IPS DF 6.9 (cell line): ENCODE results near the gene NRXN3.

Source experiments
- DNase-seq: peaks from one replicate; pipeline ENCODE4 v3.0.0-alpha.2; 2013; ENCODE audit warnings: low read depth, low spot score
- H3K27ac ChIP-seq: one replicate; pipeline ENCODE4 v1.5.1; 2013; ENCODE audit warnings: low read length, control low read depth
- H3K27me3 ChIP-seq: 2 replicates; pipeline ENCODE4 v1.6.1; 2013; ENCODE audit warnings: mild to moderate bottlenecking, low read length; ENCODE audit not compliant: control insufficient read depth, insufficient read depth
- H3K36me3 ChIP-seq: 2 replicates; pipeline ENCODE4 v1.6.1; 2013; ENCODE audit warnings: low read length; ENCODE audit not compliant: control insufficient read depth, insufficient read depth
- H3K4me1 ChIP-seq: 2 replicates; pipeline ENCODE4 v1.6.1; 2013; ENCODE audit warnings: low read length; ENCODE audit not compliant: control insufficient read depth, insufficient read depth
- H3K4me3 ChIP-seq: 2 replicates; pipeline ENCODE4 v1.5.1; 2013; ENCODE audit warnings: mild to moderate bottlenecking, low read length
- H3K9me3 ChIP-seq: 2 replicates; pipeline ENCODE4 v1.6.1; 2013; ENCODE audit warnings: low read length, inconsistent platforms; ENCODE audit not compliant: control insufficient read depth, insufficient read depth
- WGBS: extraction: QIAGEN DNeasy Blood & Tissue Kit; methylation state at CpG from one replicate; pipeline ENCODE4 v1.1.7; 2013; ENCODE audit warnings: mixed read lengths, missing lambda C conversion rate; ENCODE audit not compliant: insufficient read length, insufficient coverage; 5-methylcytosine and 5-hydroxymethylcytosine counted together

Gene NRXN3

DNA sequence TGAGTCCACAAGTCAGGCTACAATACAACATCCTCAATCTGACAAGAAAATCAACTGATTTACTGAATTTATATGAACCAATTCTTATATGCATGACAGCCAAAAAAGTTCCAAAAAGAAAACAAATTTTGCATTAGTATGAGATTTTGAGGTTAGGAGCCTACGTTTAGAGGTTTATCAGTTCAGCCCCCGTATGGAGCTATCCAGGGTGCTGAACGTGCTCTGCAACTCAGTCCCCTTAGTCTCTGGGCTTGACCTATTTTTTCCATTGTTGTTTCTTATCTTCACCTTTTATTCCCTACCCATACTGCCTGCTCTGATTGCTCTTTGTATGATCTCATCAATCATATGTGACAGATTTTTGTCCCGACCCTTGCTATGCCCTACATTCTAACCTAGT is 693.0 kb downstream of the NRXN3 start:
- Histone ChIP-seq H3K36me3 (no peaks in the 10 kb centered on the region), H3K27me3 (no peaks in the 10 kb centered on the region), H3K27ac (no peak overlapping the region), H3K4me3 (no peak overlapping the region), H3K9me3 (no peaks in the 10 kb centered on the region), H3K4me1 (no peaks in the 10 kb centered on the region)
- WGBS = no CpG with 5 or more reads among the region's 4 CpGs
- DNase-seq = peak; percentile 41

DNA sequence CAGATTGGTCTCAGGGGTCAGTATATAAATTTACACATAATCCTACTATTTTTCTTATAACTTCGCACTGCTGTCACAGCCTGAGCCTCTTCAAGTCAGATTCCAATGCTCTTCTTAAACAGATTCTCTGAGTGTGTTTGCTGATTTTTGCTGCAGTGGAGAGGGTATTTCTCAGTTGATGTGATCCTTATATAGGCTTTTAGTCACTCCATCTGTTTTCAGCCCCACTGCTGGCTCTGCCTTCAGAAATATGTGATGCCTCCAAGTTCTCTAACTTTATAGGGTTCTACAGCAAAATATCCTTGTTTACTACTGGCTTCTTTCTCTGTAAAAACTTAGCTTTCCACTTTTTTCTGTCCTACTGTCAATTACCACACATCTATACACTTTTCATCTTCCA is 702.7 kb downstream of the NRXN3 start:
- no CpG with 5 or more reads among the region's 1 CpG for WGBS
- Histone ChIP-seq H3K9me3 (no peaks in the 10 kb centered on the region), H3K27me3 (no peaks in the 10 kb centered on the region), H3K36me3 (no peaks in the 10 kb centered on the region), H3K27ac (no peak overlapping the region), H3K4me1 (no peaks in the 10 kb centered on the region), H3K4me3 (no peak overlapping the region)
- DNase-seq = no peak

GRCh38 chr14:78873581-78873980 is 703.4 kb downstream of the NRXN3 start:
- no peaks in the 10 kb centered on the region for H3K36me3 ChIP-seq
- no peaks in the 10 kb centered on the region for H3K27me3 ChIP-seq
- no peak overlapping the region for H3K4me3 ChIP-seq
- DNase-seq = no peak
- no peak overlapping the region for H3K27ac ChIP-seq
- H3K4me1 ChIP-seq = no peaks in the 10 kb centered on the region
- H3K9me3 ChIP-seq = no peaks in the 10 kb centered on the region
- no CpG with 5 or more reads among the region's 2 CpGs for WGBS

DNA sequence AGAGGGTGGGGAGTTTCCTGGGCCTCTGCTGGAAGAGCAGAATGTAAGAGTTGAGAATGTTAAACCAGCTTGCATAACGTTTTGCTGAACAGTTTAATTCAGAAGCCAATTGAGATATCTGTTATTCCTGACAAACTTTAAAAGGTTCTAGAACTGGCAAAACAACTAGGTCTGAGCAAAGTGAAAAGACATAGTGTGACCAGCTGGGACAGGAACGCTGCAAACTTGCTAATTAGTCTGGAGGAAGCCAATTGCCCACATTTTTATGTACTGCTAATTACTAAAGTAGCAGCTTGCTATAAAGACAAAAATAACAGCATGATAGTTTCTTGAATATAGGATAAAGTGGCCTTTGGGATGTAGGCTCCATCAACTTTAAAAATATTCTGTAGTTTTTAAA is 704.9 kb downstream of the NRXN3 start:
- H3K4me1 ChIP-seq = no peaks in the 10 kb centered on the region
- DNase-seq = no peak
- no peaks in the 10 kb centered on the region for H3K27me3 ChIP-seq
- H3K27ac ChIP-seq = no peak overlapping the region
- H3K36me3 ChIP-seq = no peaks in the 10 kb centered on the region
- no peaks in the 10 kb centered on the region for H3K9me3 ChIP-seq
- WGBS = no CpG with 5 or more reads among the region's 2 CpGs
- H3K4me3 ChIP-seq = no peak overlapping the region

DNA sequence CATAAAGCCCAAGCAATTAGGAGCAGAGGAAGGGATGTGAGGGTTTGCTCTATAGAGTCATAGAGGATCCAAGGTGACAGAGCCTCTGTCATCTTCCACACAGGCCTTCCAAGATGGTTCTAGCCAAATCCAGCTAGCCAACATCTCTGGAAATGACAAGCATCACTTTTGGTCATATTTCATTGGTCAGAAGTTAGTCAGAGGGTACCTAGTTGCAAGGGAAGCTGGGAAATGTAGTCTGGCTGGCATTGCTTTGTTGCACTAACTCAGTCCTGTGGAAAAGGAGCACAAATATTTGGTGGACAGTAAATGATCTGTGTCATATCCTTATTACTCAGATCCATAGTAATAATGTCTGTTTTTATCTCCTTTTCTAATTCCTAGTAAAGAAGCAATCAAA is 715.7 kb downstream of the NRXN3 start:
- Histone ChIP-seq H3K27me3 (no peaks in the 10 kb centered on the region), H3K9me3 (no peaks in the 10 kb centered on the region), H3K4me1 (no peaks in the 10 kb centered on the region), H3K4me3 (no peak overlapping the region), H3K36me3 (no peaks in the 10 kb centered on the region), H3K27ac (no peak overlapping the region)
- DNase-seq = no peak

- no peak overlapping the region for H3K27ac ChIP-seq
- DNase-seq = no peak
- peaks cover 1% of the 10 kb centered on the region; the same call in 1 of the 2 replicates for H3K4me1 ChIP-seq
- H3K4me3 ChIP-seq = no peak overlapping the region
- no peaks in the 10 kb centered on the region for H3K9me3 ChIP-seq
- H3K27me3 ChIP-seq = no peaks in the 10 kb centered on the region
- WGBS = no CpG with 5 or more reads among the region's 2 CpGs
- no peaks in the 10 kb centered on the region for H3K36me3 ChIP-seq
Observed at GRCh38 chr14:78897443-78897842, 727.3 kb downstream of the NRXN3 start.

- H3K4me1 ChIP-seq = no peaks in the 10 kb centered on the region
- H3K4me3 ChIP-seq = no peak overlapping the region
- no peaks in the 10 kb centered on the region for H3K9me3 ChIP-seq
- H3K27me3 ChIP-seq = no peaks in the 10 kb centered on the region
- H3K36me3 ChIP-seq = no peaks in the 10 kb centered on the region
- no peak overlapping the region for H3K27ac ChIP-seq
- DNase-seq = peak; percentile 39
- WGBS = no CpG with 5 or more reads among the region's 5 CpGs
Observed at GRCh38 chr14:78902010-78902623, 731.9 kb downstream of the NRXN3 start.

- WGBS = no CpG with 5 or more reads among the region's 3 CpGs
- H3K4me3 ChIP-seq = no peak overlapping the region
- DNase-seq = no peak
- no peaks in the 10 kb centered on the region for H3K27me3 ChIP-seq
- H3K4me1 ChIP-seq = no peaks in the 10 kb centered on the region
- no peak overlapping the region for H3K27ac ChIP-seq
- H3K9me3 ChIP-seq = no peaks in the 10 kb centered on the region
- no peaks in the 10 kb centered on the region for H3K36me3 ChIP-seq
Observed at GRCh38 chr14:78904094-78904493, 733.9 kb downstream of the NRXN3 start.

DNA sequence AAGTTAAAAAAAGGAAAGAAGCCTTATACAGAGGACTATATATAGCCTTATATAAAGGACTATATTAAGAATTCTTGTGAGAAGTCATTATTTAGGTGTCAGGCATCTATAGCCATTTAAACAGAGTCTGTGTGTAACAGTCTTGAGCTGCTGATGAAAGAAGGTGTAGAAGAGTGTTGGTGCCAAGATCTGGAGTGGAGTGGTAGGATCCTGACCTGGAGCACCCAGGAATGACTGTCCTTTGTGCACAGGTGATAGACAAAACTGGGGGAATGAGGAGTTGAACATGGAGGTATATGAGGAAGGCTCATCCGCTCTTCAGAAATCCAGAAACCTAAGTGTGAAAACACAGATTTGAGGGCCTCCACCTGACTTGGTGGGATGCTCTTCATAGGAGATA is 747.3 kb downstream of the NRXN3 start:
- Histone ChIP-seq H3K27me3 (no peaks in the 10 kb centered on the region), H3K4me3 (no peak overlapping the region), H3K9me3 (no peaks in the 10 kb centered on the region), H3K36me3 (no peaks in the 10 kb centered on the region), H3K4me1 (peaks cover 2% of the 10 kb centered on the region; the same call in 1 of the 2 replicates), H3K27ac (no peak overlapping the region)
- DNase-seq = no peak
- no CpG with 5 or more reads among the region's 1 CpG for WGBS

GRCh38 chr14:78921856-78922255 is 751.7 kb downstream of the NRXN3 start:
- Histone ChIP-seq H3K4me1 (peaks cover 2% of the 10 kb centered on the region; the same call in 1 of the 2 replicates), H3K9me3 (no peaks in the 10 kb centered on the region), H3K4me3 (no peak overlapping the region), H3K36me3 (no peaks in the 10 kb centered on the region), H3K27ac (no peak overlapping the region), H3K27me3 (no peaks in the 10 kb centered on the region)
- WGBS = no CpG with 5 or more reads among the region's 2 CpGs
- DNase-seq = no peak

GRCh38 chr14:78927261-78927660 is 757.1 kb downstream of the NRXN3 start:
- Histone ChIP-seq H3K4me3 (no peak overlapping the region), H3K36me3 (no peaks in the 10 kb centered on the region), H3K27me3 (no peaks in the 10 kb centered on the region), H3K27ac (no peak overlapping the region), H3K9me3 (no peaks in the 10 kb centered on the region), H3K4me1 (no peaks in the 10 kb centered on the region)
- DNase-seq = no peak
- whole genome bisulfite sequencing = no CpG with 5 or more reads among the region's 3 CpGs
